GM18526 (cell line): ENCODE data around the gene GEMIN2.

ENCODE experiments used
- POLR2A ChIP-seq: IDR thresholded peaks from 3 replicates; pipeline ENCODE4 v1.6.1; 2011; ENCODE audit not compliant: insufficient read length; ENCODE audit errors: extremely low read depth

Gene GEMIN2

GRCh38 chr14:39176263-39177167 is 62.4 kb downstream of the GEMIN2 start:
- no peak for TF ChIP-seq POLR2A

DNA sequence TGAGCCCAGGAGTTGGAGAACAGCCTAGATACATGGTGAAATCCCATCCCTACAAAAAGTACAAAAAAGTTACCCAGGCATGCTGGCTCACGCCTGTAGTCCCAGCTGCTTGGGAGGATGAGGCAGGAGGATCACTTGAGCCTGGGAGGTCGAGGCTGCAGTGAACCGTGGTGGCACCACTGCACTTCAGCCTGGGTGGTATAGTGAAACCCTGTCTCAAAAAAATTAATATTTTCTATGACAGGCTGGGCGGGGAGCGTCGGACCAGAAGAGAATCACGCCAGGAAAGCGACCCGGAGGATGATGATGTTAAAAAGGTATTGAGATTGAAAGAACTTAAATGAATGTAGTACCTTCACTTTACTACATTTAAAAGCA is 63.0 kb downstream of the GEMIN2 start:
- TF ChIP-seq POLR2A = no peak

DNA sequence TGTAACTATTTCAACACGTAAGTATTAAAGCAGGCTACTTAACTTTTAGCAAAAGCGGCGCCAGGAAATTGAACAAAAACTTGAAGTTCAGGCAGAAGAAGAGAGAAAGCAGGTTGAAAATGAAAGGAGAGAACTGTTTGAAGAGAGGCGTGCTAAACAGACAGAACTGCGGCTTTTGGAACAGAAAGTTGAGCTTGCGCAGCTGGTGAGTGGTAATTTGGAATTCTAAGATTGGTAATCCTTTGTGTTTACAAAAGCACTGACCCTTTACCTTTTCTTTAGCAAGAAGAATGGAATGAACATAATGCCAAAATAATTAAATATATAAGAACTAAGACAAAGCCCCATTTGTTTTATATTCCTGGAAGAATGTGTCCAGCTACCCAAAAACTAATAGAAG is 64.9 kb downstream of the GEMIN2 start:
- TF ChIP-seq POLR2A = no peak

- no peak for TF ChIP-seq POLR2A
Observed at GRCh38 chr14:39180553-39180952, 66.4 kb downstream of the GEMIN2 start.

DNA sequence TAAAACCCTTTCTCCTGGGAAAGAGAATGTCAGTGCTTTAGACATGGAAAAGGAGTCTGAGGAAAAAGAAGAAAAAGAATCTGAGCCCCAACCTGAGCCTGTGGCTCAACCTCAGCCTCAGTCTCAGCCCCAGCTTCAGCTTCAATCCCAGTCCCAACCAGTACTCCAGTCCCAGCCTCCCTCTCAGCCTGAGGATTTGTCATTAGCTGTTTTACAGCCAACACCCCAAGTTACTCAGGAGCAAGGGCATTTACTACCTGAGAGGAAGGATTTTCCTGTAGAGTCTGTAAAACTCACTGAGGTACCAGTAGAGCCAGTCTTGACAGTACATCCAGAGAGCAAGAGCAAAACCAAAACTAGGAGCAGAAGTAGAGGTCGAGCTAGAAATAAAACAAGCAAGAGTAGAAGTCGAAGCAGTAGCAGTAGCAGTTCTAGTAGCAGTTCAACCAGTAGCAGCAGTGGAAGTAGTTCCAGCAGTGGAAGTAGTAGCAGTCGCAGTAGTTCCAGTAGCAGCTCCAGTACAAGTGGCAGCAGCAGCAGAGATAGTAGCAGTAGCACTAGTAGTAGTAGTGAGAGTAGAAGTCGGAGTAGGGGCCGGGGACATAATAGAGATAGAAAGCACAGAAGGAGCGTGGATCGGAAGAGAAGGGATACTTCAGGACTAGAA is 67.0 kb downstream of the GEMIN2 start:
- peak; percentile 26 for TF ChIP-seq POLR2A

GRCh38 chr14:39181693-39182047 is 67.5 kb downstream of the GEMIN2 start:
- no peak for TF ChIP-seq POLR2A

DNA sequence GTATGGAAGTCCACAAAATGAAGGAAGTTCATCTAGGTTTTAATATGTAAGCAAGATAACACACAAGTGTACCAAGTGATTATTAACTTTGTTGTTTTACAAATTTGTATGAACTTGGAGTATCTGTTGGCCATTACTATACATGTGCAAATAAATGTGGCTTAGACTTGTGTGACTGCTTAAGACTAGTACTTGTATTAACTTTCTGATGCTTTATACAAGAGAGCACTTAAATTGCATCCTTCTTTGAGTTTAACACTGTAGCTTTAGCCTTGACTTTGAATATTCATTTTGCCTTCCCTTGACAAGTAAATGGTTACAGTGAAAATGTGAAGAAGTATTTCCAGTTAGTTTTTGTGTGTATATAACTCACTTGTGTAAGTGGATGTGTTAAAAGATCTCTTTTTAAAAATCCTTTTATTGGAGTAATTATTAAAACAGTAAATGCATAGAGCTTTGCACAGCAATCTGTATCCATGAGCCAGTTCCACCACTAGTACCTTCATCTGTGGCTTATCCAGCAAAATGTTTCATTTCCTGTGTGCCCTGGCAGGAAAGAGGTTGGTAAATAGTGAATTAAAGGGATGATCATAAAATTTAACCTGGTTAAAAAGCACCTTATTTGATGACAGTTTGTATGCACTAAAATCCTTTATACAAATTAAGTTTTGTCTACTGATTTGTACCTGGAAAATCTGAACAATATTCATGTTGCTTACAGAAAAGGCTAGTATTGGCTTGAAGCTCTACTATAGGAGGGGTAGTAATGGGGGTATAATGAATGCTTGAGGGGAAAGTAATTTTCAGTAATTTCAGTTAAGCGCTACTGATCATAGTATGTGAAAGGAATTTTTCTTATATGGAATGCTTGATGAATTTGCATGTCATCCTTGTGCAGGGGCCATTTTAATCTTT is 68.9 kb downstream of the GEMIN2 start:
- no peak for TF ChIP-seq POLR2A

GRCh38 chr14:39184628-39185255 is 70.6 kb downstream of the GEMIN2 start:
- TF ChIP-seq POLR2A = no peak

DNA sequence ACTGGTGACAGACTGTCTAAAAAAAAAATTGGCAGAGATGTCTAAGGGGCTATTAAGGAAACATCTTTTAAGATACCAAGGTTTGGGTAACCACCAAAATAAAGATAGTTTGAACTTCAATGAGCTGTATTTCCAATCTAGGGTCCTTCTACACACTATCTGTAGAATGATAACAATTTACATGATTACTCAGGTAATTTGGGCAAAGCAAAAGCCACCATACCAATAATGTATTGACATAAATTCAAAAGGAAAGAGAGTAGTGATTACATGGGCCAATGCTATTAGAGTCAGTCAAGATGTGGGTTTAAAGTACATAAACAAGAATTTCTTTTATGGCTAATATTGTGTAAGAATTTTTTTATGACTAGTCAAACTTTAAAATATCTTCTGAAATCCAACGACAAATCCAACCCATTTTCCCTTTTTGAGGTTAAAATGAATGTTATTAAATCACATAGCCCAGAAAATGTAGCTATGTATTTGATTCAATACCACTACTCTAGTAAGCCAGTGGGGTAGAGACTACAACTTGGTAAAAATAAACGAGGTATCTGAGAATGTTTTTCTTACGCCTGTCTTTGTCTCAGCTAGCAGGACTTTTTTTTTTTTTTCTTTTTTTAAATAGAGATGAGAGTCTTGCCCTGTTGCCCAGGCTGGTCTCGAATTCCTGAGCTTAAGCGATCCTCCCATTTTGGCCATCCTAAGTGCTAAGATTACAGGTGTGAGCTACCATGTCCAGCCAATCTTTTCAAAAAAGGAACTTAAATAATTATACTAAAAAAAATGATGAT is 71.3 kb downstream of the GEMIN2 start:
- no peak for TF ChIP-seq POLR2A
